Sciatic nerve (tissue), 2 donors: ENCODE measurements around the gene SBSN. TPM values are rescaled to one million over a fixed set of nuclear protein-coding genes. Genes with fewer than 3 reads are reported as not detected.
"Not testable (repeated sequence)": the region's sequence is repeated elsewhere in the genome, so short reads cannot be mapped to it uniquely, and the experiment has no call there.

Experiments used
- ATAC-seq: fragments of 200-7000 bp; cut with Tn5 transposase; one replicate; pipeline ENCODE4 v1.9.1; 2020; ENCODE audit warnings: mild to moderate bottlenecking, moderate library complexity
- DNase-seq: peaks from one replicate; pipeline ENCODE4 v3.0.0-alpha.2; 2020; ENCODE audit warnings: low spot score
- intact Hi-C: fragments of 100-400 bp; cut with DNase I; formaldehyde crosslinking; loops from one replicate; pipeline ENCODE4 v1.14.2; 2022
- total RNA-seq: library from RNA; stranded (reverse); fragmentation: NEBNext Ultra II Directional; extraction: Animal tissue kit (Norgen Biotek cat#: 25700); gene quantifications from one replicate; pipeline ENCODE4 v1.2.1, GENCODE V29; 2021
- donor health status: DM: no; HTN: no; CAD: no.
- donor health status: DM: no; HTN: no; CAD: no.

Gene SBSN
- total RNA-seq, 1 donor from 2014 or later, result not detected

DNA sequence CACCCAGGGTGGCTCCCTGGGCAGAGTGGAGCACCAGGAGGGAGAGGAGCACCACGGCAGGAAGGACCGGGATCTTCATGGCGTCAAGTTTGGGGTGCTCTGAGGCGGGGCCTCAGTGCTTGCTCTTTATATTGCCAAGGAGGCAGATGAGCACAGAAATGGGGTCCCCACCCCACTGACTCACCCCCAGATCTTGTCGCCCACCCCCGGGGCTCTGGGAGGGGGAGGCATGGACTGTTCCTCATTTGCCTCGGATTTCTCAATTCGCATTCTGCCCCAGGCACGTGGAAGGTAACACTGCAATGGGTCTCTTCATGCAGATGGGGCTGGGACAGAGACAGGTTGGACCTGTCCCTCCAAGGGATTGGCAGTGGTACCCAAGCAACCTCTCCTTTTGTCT is 37.7 kb downstream of the SBSN start, which contains the start of gene KRTDAP:
TSS of gene KRTDAP (minus strand) at position 101 of the 400 bp plus-strand sequence. CDS start at position 79, 22 bp downstream.
- DNase-seq (no peak), ATAC-seq (no peak)
- intact Hi-C loops, result no loop called here

DNA sequence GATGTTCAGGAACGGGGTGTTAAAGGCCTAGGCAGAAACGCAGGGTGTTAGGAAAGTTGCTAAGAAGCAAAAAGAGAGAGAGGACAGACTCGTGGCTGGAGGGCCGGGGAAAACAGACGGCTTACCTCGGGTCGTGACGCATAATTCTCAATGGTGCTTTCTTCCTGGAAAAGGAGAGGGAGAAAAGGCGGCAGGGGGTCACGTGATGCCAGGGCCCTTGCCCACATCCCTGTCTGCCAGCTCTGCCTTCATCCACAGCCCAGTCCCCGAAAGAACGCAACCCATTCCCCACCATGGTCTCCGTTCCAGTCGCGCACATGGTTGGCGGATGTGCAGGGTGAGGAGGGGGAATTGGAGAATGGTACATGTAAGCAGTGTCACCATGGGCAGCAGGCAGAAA is 39.4 kb downstream of the SBSN start:
- intact Hi-C loops, result no loop called here
- DNase-seq (no peak), ATAC-seq (no peak)

- intact Hi-C loops, result no loop called here
- ATAC-seq (no peak), DNase-seq (no peak)
Measured at GRCh38 chr19:35487656-35488182, 40.4 kb downstream of the SBSN start.

GRCh38 chr19:35486268-35486708 is 41.8 kb downstream of the SBSN start:
- DNase-seq (no peak), ATAC-seq (no peak)
- intact Hi-C loops, result no loop called here

DNA sequence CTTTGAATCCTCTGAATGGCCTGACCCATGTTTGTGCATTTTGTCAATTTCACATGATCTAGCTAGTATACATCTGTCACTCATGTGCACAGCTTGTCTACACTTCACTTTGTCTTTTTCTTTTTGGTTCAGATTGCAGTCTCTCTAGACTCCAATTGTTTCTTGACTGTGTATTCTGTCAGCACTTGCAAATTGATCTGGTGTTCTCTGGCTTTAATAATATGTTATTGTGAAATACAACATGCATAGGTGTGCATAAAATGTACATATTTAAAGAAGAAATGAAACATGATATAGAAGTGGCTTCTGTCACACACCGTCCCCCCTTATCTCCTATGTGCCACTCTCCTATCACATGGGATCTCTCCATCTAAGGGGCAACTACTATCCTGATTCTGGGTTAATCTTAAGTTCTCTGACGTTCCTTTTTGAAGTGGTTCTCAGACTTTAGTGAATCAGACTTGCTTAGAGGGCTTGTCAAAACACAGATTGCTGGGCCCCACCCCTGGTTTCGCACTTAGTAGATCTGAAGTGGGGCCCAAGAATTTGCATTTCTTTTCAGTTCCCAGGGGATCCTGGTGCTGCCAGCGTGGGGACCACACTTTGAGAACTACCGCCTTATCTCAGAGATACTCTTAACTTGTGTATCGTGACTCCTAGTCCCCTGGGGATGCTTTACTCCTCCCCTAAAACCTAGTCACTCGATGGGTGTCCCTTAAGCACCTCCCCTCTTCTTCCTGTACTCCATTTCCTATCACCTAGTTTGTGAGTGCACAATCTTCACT is 43.7 kb downstream of the SBSN start:
- no peak for DNase-seq
- no peak for ATAC-seq
- intact Hi-C loops, result no loop called here

- intact Hi-C loops, result no loop called here
- ATAC-seq (no peak), DNase-seq (no peak)
Measured at GRCh38 chr19:35483089-35483488, 45.0 kb downstream of the SBSN start.

DNA sequence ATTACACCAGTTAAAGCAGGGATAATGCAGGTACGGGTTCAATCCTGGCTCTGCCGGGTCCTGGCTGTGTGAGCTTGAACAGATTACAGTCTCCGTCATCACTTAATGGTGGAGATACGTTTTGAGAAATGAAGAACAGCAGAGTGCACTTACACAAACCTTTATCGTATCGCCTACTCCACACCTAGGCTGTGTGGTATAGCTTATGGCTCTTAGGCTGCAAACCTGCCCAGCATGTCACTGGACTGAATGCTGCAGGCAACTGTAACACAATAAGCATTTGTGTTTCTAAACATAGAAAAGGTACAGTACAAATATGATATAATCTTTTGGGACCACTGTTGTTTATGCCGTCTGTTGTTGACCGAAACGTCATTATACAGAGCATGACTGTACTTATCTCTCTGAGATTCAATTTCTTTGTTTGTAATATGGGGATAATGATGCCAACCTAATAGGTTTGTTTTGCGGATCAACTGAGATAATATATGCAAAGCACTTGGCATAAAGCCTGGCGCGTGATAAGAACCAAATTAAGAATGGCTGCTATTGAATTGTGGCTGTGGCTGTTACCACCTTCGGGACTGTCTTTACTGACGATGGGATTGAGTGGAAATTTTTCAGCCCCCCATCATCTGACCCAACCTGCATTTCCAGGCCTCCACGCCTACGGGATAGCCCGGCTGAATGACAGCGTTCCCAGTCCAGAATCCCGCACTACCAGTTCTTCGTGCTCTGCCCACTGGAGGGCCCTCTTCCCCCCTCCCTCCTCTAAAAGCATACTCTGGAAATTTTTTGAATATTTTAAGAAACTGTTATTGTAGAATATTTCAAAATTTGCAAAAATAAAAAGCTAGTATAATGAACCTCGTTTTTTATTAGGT is 49.1 kb downstream of the SBSN start:
- intact Hi-C loops, result no loop called here
- no peak for ATAC-seq
- DNase-seq, result no peak

DNA sequence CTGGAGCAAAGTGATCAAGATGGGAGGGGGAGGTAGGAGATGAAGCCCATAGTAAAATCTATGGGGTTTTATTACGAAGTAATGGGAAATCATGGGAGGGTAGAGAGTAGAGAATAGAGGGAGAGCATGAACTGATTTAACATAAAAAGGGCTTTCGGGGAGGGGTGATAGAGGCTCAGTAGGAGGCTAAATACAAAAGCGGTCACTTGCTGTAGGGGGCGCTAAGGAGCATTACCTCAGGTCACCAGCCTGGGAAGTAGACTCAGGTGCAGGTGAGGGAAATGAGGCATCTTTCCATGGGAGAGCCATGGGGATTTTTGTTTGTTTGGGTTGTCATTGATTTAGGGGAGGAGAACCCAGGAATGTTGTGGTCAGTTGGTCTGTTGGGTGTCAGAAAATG is 52.0 kb downstream of the SBSN start:
- intact Hi-C loops, result no loop called here
- no peak for DNase-seq
- no peak for ATAC-seq

- intact Hi-C loops, DNase-seq, ATAC-seq: not testable (repeated sequence)
Measured at GRCh38 chr19:35474594-35474993, 53.5 kb downstream of the SBSN start.

DNA sequence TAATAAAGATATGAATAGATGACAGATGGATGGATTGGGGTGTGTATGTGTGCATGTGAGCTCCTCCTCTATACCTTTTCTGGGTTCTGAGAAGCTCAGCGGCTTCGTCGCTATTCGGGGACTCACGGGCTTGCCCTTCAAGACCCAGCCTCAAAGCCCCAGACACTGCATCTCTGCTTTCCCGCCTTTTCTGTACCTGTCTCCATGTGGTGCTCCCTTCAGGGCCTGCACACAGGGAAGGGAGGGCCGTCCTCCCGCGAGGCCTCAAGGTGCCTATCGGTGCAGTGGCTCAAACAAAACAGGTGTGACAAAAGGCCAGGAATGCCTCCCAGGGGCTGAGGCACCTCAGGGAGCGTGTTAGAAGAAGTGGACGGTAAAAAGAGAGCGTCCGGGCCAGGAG is 54.0 kb downstream of the SBSN start:
- DNase-seq (no peak), ATAC-seq (no peak)
- intact Hi-C loops, result no loop called here

Other genes starting within 250 kb of the SBSN start
- 8.9 TPM for gene HAMP, start 245.8 kb downstream of the SBSN start, total RNA-seq
- gene MAG, start 236.2 kb downstream of the SBSN start, total RNA-seq, result 82.2 TPM
- gene CD22, start 199.1 kb downstream of the SBSN start, total RNA-seq, result 23.8 TPM
- not detected for gene FFAR1, start 180.4 kb downstream of the SBSN start, total RNA-seq
- 0.76 TPM for gene FFAR3, start 169.9 kb downstream of the SBSN start, total RNA-seq
- gene GPR42, start 157.2 kb downstream of the SBSN start, total RNA-seq, result 0.58 TPM
- gene FFAR2, start 80.1 kb downstream of the SBSN start, total RNA-seq, result 4.5 TPM
- not detected for gene KRTDAP, start 37.8 kb downstream of the SBSN start, total RNA-seq
- gene DMKN, start 14.7 kb downstream of the SBSN start, total RNA-seq, result 26.5 TPM
- gene GAPDHS, start 5.1 kb upstream of the SBSN start, total RNA-seq, result not detected
- gene TMEM147, start 17.3 kb upstream of the SBSN start, total RNA-seq, result 53.9 TPM
- gene ATP4A, start 35.3 kb upstream of the SBSN start, total RNA-seq, result not detected
- gene PMIS2, start 57.9 kb upstream of the SBSN start, total RNA-seq, result not detected
- gene HAUS5, start 84.4 kb upstream of the SBSN start, total RNA-seq, result 13.5 TPM
- 56.7 TPM for gene RBM42, start 100.7 kb upstream of the SBSN start, total RNA-seq
- gene ETV2, start 113.4 kb upstream of the SBSN start, total RNA-seq, result 1.2 TPM
- gene COX6B1, start 120.0 kb upstream of the SBSN start, total RNA-seq, result 211 TPM
- gene UPK1A, start 138.2 kb upstream of the SBSN start, total RNA-seq, result not detected
- 0.18 TPM for gene ZBTB32, start 176.2 kb upstream of the SBSN start, total RNA-seq
- gene KMT2B, start 189.7 kb upstream of the SBSN start, total RNA-seq, result 41.1 TPM
- 10.8 TPM for gene IGFLR1, start 214.1 kb upstream of the SBSN start, total RNA-seq
- gene U2AF1L4, start 217.1 kb upstream of the SBSN start, total RNA-seq, result 22.9 TPM
- 45.6 TPM for gene PSENEN, start 217.3 kb upstream of the SBSN start, total RNA-seq
- gene LIN37, start 220.3 kb upstream of the SBSN start, total RNA-seq, result 12.3 TPM
- 79.7 TPM for gene HSPB6, start 228.7 kb upstream of the SBSN start, total RNA-seq
- gene PROSER3, start 229.9 kb upstream of the SBSN start, total RNA-seq, result 29.4 TPM
- 26.8 TPM for gene ARHGAP33, start 247.3 kb upstream of the SBSN start, total RNA-seq